Measurements from ENCODE around the gene SCUBE1. TPM values are rescaled to one million over a fixed set of nuclear protein-coding genes. Genes with fewer than 3 reads are reported as not detected.

SCUBE1 gene
- total and polyA plus RNA-seq, 2 of the 8 experiments (the other 6 are each of a cell fraction or from before 2014, with no cell fraction given) = 2.3 to 4.9 TPM

DNA sequence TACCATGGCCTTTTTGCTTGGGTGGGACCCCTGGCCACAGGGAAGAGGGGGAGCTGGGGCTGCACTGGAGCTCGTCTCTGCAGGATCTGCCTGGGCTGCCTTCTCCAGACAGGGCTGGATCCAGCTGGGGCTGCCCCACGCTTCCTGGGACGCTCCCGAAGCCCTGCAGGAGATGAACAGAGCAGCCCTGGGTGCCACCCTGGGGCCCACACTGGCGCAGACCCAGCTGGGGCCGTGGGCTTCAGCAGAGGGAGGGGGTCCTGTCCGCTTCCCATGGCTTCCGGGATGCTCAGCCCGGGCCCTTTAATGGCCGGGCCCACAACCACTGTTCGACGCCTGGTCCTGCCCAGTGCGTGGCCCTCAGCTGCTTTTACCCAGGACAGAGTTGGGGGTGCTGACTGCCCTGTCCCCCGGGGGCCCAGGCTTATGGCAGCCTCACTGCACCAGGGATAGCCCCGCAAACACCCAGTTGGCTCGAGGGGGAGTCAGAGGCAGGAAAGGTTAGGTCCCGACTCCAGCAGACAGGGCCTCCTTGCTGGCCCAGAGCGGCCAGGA lies 179.9 kb downstream of the SCUBE1 start:
- no peak overlapping the region for H3K27ac ChIP-seq (ENCODE audit: low read depth, low read length)
- DNase-seq (ENCODE audit: low read depth in 1 of 2, low spot score in 2 of 2) (no peak), FAIRE-seq (no peak)
- WGBS, 2 experiments (ENCODE audit: extremely low coverage in 1 of 2, insufficient coverage in 1 of 2, insufficient read length in 1 of 2, insufficient replicate concordance in 2 of 2, low coverage in 1 of 2, low lambda C conversion rate in 2 of 2, missing lambda C conversion rate in 1 of 2) = 84% methylated on average over 18 of the region's 18 CpGs; no CpG with 5 or more reads in 1 of the 2 experiments
- H3K4ac ChIP-seq (replicated peaks; ENCODE audit: insufficient read length, low read depth, low read length) = no peak overlapping the region
- no peaks in the 10 kb centered on the region for H3K9me3 ChIP-seq (ENCODE audit: insufficient read depth in 2 of 2, low read depth in 1 of 2, low read length in 1 of 2)
- H4K5ac ChIP-seq (ENCODE audit: insufficient read length, low read depth, low read length) = no peak overlapping the region
- no peak overlapping the region for H2BK120ac ChIP-seq (replicated peaks; ENCODE audit: low read depth, low read length)
- H3K79me2 ChIP-seq (ENCODE audit: control insufficient read depth in 1 of 2, insufficient read depth in 2 of 2, low read length in 2 of 2) = no peaks in the 10 kb centered on the region
- H2AFZ ChIP-seq (ENCODE audit: low read length) = no peak overlapping the region
- H2BK12ac ChIP-seq (ENCODE audit: low read depth, low read length) = no peak overlapping the region
- no peaks in the 10 kb centered on the region for H3K79me1 ChIP-seq (ENCODE audit: low read depth, low read length)
- no peaks in the 10 kb centered on the region for H3K23me2 ChIP-seq (ENCODE audit: low read depth, low read length)
- peaks cover 0 to 2% of the 10 kb centered on the region in 2 experiments for H4K20me1 ChIP-seq (replicated peaks in 1 of 2; ENCODE audit: control insufficient read depth in 1 of 2, insufficient read depth in 2 of 2, low read length in 2 of 2)
- H4K8ac ChIP-seq (ENCODE audit: extremely low read depth, insufficient read depth, low read length) = no peak overlapping the region; the same call in 1 of the 2 replicates
- peaks cover 0 to 3% (median 1%) of the 10 kb centered on the region in 4 experiments; a peak in 2 of 7 replicates for H3K4me1 ChIP-seq (replicated peaks in 1 of 4; ENCODE audit: control insufficient read depth in 3 of 4, insufficient read depth in 4 of 4, low read length in 3 of 4)
- CTCF ChIA-PET (ENCODE audit: partially characterized antibody) = interaction anchor here (0.6 to 4.1 kb wide), 10 partner anchors 8 to 1328 kb away, joined by 3 to 17 read pairs (median 4); partner anchors contain the start of gene MCAT
- H3K36me3 ChIP-seq (ENCODE audit: control insufficient read depth in 2 of 4, insufficient read depth in 4 of 4, low read length in 3 of 4) = peaks cover 0 to 7% (median 6%) of the 10 kb centered on the region in 4 experiments; a peak in 3 of 8 replicates
- no peak overlapping the region for H2AK5ac ChIP-seq (ENCODE audit: low read depth, low read length)
- H4K91ac ChIP-seq (replicated peaks; ENCODE audit: insufficient read length, low read length) = no peak overlapping the region
- no peak overlapping the region for H2BK5ac ChIP-seq (ENCODE audit: low read depth, low read length)
- H3K23ac ChIP-seq (ENCODE audit: insufficient read length) = no peak overlapping the region
- no peaks in the 10 kb centered on the region for H3K27me3 ChIP-seq (replicated peaks in 1 of 4; ENCODE audit: control insufficient read depth in 3 of 4, extremely low read depth in 1 of 4, insufficient read depth in 3 of 4, low read length in 3 of 4)
- no peak overlapping the region for H2BK15ac ChIP-seq (ENCODE audit: low read length)
- H3K14ac ChIP-seq (ENCODE audit: insufficient read length) = no peak overlapping the region
- H2BK20ac ChIP-seq (ENCODE audit: low read length) = no peak overlapping the region
- no peak overlapping the region for H3K9ac ChIP-seq (replicated peaks in 1 of 4; ENCODE audit: extremely low read depth in 1 of 4, low read depth in 3 of 4, low read length in 3 of 4)
- H3K18ac ChIP-seq (ENCODE audit: extremely low read depth, low read length) = no peak overlapping the region; the same call in 1 of the 2 replicates
- no peak overlapping the region for H3K4me3 ChIP-seq (ENCODE audit: extremely low read depth in 1 of 4, insufficient read depth in 2 of 4, low read depth in 3 of 4, low read length in 4 of 4)
- H3K56ac ChIP-seq (replicated peaks; ENCODE audit: insufficient read length, low read depth, low read length) = no peak overlapping the region
- POLR2A ChIA-PET (ENCODE audit: partially characterized antibody) = interaction anchor here (0.7 to 4.7 kb wide), 9 partner anchors 9 to 54 kb away, joined by 3 to 29 read pairs (median 4); partner anchors contain the start of gene MCAT
- H3K4me2 ChIP-seq (ENCODE audit: insufficient read depth in 1 of 2, low read depth in 2 of 2, low read length in 2 of 2) = no peak overlapping the region
- TF ChIP-seq TAF1 (IDR thresholded peaks at IDR 0.05; ENCODE audit: low read depth, low read length) (no peak), TCF12 (IDR thresholded peaks at IDR 0.05; ENCODE audit: low read depth, low read length) (no peak), EZH2 (IDR thresholded peaks at IDR 0.05; ENCODE audit: low read depth, low read length, severe bottlenecking) (no peak), EP300 (IDR thresholded peaks at IDR 0.05; ENCODE audit: borderline replicate concordance in 1 of 2, low read depth in 2 of 2, low read length in 2 of 2) (no peak), HDAC2 (IDR thresholded peaks at IDR 0.05; ENCODE audit: borderline replicate concordance in 1 of 2, low read depth in 2 of 2, low read length in 2 of 2) (no peak), RAD21 (IDR thresholded peaks at IDR 0.05 in 1 of 2, conservative IDR thresholded peaks at IDR 0.05 in 1 of 2; ENCODE audit: low read depth in 2 of 2, low read length in 2 of 2) (no peak), HDAC6 (IDR thresholded peaks at IDR 0.05; ENCODE audit: low read depth, low read length) (no peak), POLR2A (IDR thresholded peaks at IDR 0.05; ENCODE audit: control extremely low read depth in 1 of 2, low read depth in 2 of 2, low read length in 2 of 2) (no peak), CEBPB (IDR thresholded peaks at IDR 0.05; ENCODE audit: low read depth, low read length) (no peak), MAFK (IDR thresholded peaks at IDR 0.05; ENCODE audit: low read depth, low read length) (no peak), CHD1 (IDR thresholded peaks at IDR 0.05; ENCODE audit: low read depth, low read length) (no peak)
- TF ChIP-seq, protein P1, sequence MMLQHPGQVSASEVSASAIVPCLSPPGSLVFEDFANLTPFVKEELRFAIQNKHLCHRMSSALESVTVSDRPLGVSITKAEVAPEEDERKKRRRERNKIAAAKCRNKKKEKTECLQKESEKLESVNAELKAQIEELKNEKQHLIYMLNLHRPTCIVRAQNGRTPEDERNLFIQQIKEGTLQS (IDR thresholded peaks at IDR 0.05; ENCODE audit: insufficient read depth, low read depth, low read length) = no peak
